H1 (cell line): Measurements from ENCODE around the gene MDH1B. TPM values are rescaled to one million over a fixed set of nuclear protein-coding genes. Genes with fewer than 3 reads are reported as not detected.

Source experiments
- CTCF ChIA-PET: fragments of 300-600 bp; sonication (Branson Sonifier 250); formaldehyde crosslinking; loops from one replicate; lab custom pipeline; 2021; ENCODE audit not compliant: partially characterized antibody; lab: Charles Lee
- POLR2A ChIA-PET: fragments of 300-600 bp; sonication (Branson Sonifier 250); formaldehyde crosslinking; loops from one replicate; lab custom pipeline; 2021; ENCODE audit warnings: inconsistent platforms; ENCODE audit not compliant: partially characterized antibody; lab: Charles Lee
- DNase-seq, 2 experiments: peaks; one replicate each; pipeline versions ENCODE4 v3.0.0 to v3.0.0-alpha.2; 2010 to 2022; ENCODE audit warnings: low spot score in 2 of 2, low read depth in 1 of 2, mixed read lengths in 1 of 2
- FAIRE-seq: peaks from 2 replicates; lab custom pipeline; 2011; peaks lifted over from hg19 to GRCh38; lab: Jason Lieb, UNC
- H2AFZ ChIP-seq: 2 replicates; pipeline ENCODE4 v1.8.1; 2012; ENCODE audit warnings: low read length, inconsistent platforms
- H2AK5ac ChIP-seq: 2 replicates; pipeline ENCODE4 v1.6.1; 2013; ENCODE audit warnings: low read depth, low read length
- H2BK120ac ChIP-seq: replicated peaks from 2 replicates; pipeline ENCODE3; 2013; ENCODE audit warnings: low read depth, low read length, inconsistent platforms
- H2BK12ac ChIP-seq: 2 replicates; pipeline ENCODE4 v1.6.1; 2013; ENCODE audit warnings: low read depth, low read length
- H2BK15ac ChIP-seq: 2 replicates; pipeline ENCODE4 v1.6.1; 2013; ENCODE audit warnings: low read length
- H2BK20ac ChIP-seq: 2 replicates; pipeline ENCODE4 v1.6.1; 2013; ENCODE audit warnings: low read length
- H2BK5ac ChIP-seq: 2 replicates; pipeline ENCODE4 v1.6.1; 2013; ENCODE audit warnings: low read depth, low read length
- H3K14ac ChIP-seq: 2 replicates; pipeline ENCODE4 v1.6.1; 2013; ENCODE audit warnings: inconsistent platforms; ENCODE audit not compliant: insufficient read length
- H3K18ac ChIP-seq: 2 replicates; pipeline ENCODE4 v1.6.1; 2013; ENCODE audit warnings: low read length; ENCODE audit errors: extremely low read depth
- H3K23ac ChIP-seq: 2 replicates; pipeline ENCODE4 v1.6.1; 2013; ENCODE audit warnings: inconsistent platforms; ENCODE audit not compliant: insufficient read length
- H3K23me2 ChIP-seq: 2 replicates; pipeline ENCODE4 v1.6.1; 2013; ENCODE audit warnings: low read depth, low read length
- H3K27ac ChIP-seq: 2 replicates; pipeline ENCODE4 v1.6.1; 2011; ENCODE audit warnings: low read depth, low read length, inconsistent platforms
- H3K27me3 ChIP-seq, 4 experiments: replicated peaks in 1 of 4; 1 replicate in 1 of 4; 2 replicates in 3 of 4; pipeline versions ENCODE4 v1.6.1 to v1.8.1; 2011 to 2013; ENCODE audit warnings: low read length in 3 of 4, mild to moderate bottlenecking in 3 of 4, inconsistent platforms in 2 of 4, mixed read lengths in 2 of 4, moderate library complexity in 1 of 4; ENCODE audit not compliant: control insufficient read depth in 3 of 4, insufficient read depth in 3 of 4; ENCODE audit errors: extremely low read depth in 1 of 4
- H3K36me3 ChIP-seq, 4 experiments: 2 replicates each; pipeline versions ENCODE4 v1.6.1 to v1.8.1; 2011 to 2013; ENCODE audit warnings: mild to moderate bottlenecking in 4 of 4, low read length in 3 of 4, moderate library complexity in 2 of 4, control low read depth in 1 of 4, inconsistent platforms in 1 of 4; ENCODE audit not compliant: insufficient read depth in 4 of 4, control insufficient read depth in 2 of 4
- H3K4ac ChIP-seq: replicated peaks from 2 replicates; pipeline ENCODE3; 2013; ENCODE audit warnings: low read length, low read depth, mixed read lengths, inconsistent platforms; ENCODE audit not compliant: insufficient read length
- H3K4me1 ChIP-seq, 4 experiments: replicated peaks in 1 of 4; 1 replicate in 1 of 4; 2 replicates in 3 of 4; pipeline versions ENCODE4 v1.6.1 to v1.8.1; 2011 to 2013; ENCODE audit warnings: low read length in 3 of 4, inconsistent platforms in 2 of 4, mixed read lengths in 1 of 4; ENCODE audit not compliant: insufficient read depth in 4 of 4, control insufficient read depth in 3 of 4
- H3K4me2 ChIP-seq, 2 experiments: 2 replicates each; pipeline versions ENCODE4 v1.6.1 to v1.8.1; 2011 to 2013; ENCODE audit warnings: low read depth in 2 of 2, low read length in 2 of 2, control low read depth in 1 of 2, inconsistent platforms in 1 of 2, mild to moderate bottlenecking in 1 of 2; ENCODE audit not compliant: insufficient read depth in 1 of 2
- H3K4me3 ChIP-seq, 4 experiments: fragments of 200-600, 300-600 bp in 1 of 4; sonication (generic), shearing (Covaris generic), sonication (Bioruptor Twin) in 1 of 4; 2 replicates each; pipeline versions ENCODE4 v1.5.1 to v1.8.1; 2011 to 2016; ENCODE audit warnings: low read length in 4 of 4, low read depth in 3 of 4, control low read depth in 2 of 4, inconsistent platforms in 2 of 4, mild to moderate bottlenecking in 2 of 4, mixed read lengths in 1 of 4, moderate library complexity in 1 of 4; ENCODE audit not compliant: insufficient read depth in 2 of 4; ENCODE audit errors: extremely low read depth in 1 of 4
- H3K56ac ChIP-seq: replicated peaks from 2 replicates; pipeline ENCODE3; 2013; ENCODE audit warnings: low read depth, mild to moderate bottlenecking, mixed read lengths, low read length, inconsistent platforms; ENCODE audit not compliant: insufficient read length
- H3K79me1 ChIP-seq: 2 replicates; pipeline ENCODE4 v1.6.1; 2013; ENCODE audit warnings: low read depth, low read length, control low read depth
- H3K79me2 ChIP-seq, 2 experiments: 2 replicates each; pipeline versions ENCODE4 v1.6.1 to v1.8.1; 2012 to 2013; ENCODE audit warnings: low read length in 2 of 2, mild to moderate bottlenecking in 2 of 2, inconsistent platforms in 1 of 2; ENCODE audit not compliant: insufficient read depth in 2 of 2, control insufficient read depth in 1 of 2
- H3K9ac ChIP-seq, 4 experiments: replicated peaks in 1 of 4; 1 replicate in 1 of 4; 2 replicates in 3 of 4; pipeline versions ENCODE4 v1.6.1 to v1.8.1; 2011 to 2013; ENCODE audit warnings: low read depth in 3 of 4, low read length in 3 of 4, control low read depth in 2 of 4, mild to moderate bottlenecking in 2 of 4, moderate library complexity in 2 of 4, inconsistent platforms in 1 of 4; ENCODE audit errors: extremely low read depth in 1 of 4
- H3K9me3 ChIP-seq, 2 experiments: 2 replicates each; pipeline versions ENCODE4 v1.6.1 to v1.8.1; 2012 to 2013; ENCODE audit warnings: mild to moderate bottlenecking in 2 of 2, moderate library complexity in 2 of 2, control low read depth in 1 of 2, inconsistent platforms in 1 of 2, low read depth in 1 of 2, low read length in 1 of 2, mixed read lengths in 1 of 2; ENCODE audit not compliant: insufficient read depth in 2 of 2
- H4K20me1 ChIP-seq, 2 experiments: replicated peaks in 1 of 2; 2 replicates each; pipeline versions ENCODE3 to v1.8.1; 2011 to 2013; ENCODE audit warnings: inconsistent platforms in 2 of 2, low read length in 2 of 2, mild to moderate bottlenecking in 1 of 2; ENCODE audit not compliant: insufficient read depth in 2 of 2, control insufficient read depth in 1 of 2
- H4K5ac ChIP-seq: 2 replicates; pipeline ENCODE4 v1.6.1; 2013; ENCODE audit warnings: low read length, low read depth, mixed read lengths, inconsistent platforms; ENCODE audit not compliant: insufficient read length
- H4K8ac ChIP-seq: 2 replicates; pipeline ENCODE4 v1.8.0; 2013; ENCODE audit warnings: mild to moderate bottlenecking, moderate library complexity, low read length, inconsistent platforms; ENCODE audit not compliant: insufficient read depth; ENCODE audit errors: extremely low read depth
- H4K91ac ChIP-seq: replicated peaks from 2 replicates; pipeline ENCODE3; 2013; ENCODE audit warnings: low read length, mixed read lengths, inconsistent platforms; ENCODE audit not compliant: insufficient read length
- CTCF ChIP-seq, 3 experiments: IDR thresholded peaks; 1 replicate in 2 of 3; 2 replicates in 1 of 3; pipeline versions ENCODE4 v1.5.1 to v1.6.1; 2011; ENCODE audit warnings: low read length in 3 of 3, mild to moderate bottlenecking in 3 of 3, inconsistent platforms in 2 of 3, low read depth in 1 of 3, moderate library complexity in 1 of 3; ENCODE audit not compliant: insufficient read depth in 1 of 3; ENCODE audit errors: control extremely low read depth in 1 of 3
- EP300 ChIP-seq, 2 experiments: IDR thresholded peaks; 1 replicate in 1 of 2; 2 replicates in 1 of 2; pipeline ENCODE4 v1.6.1; 2011 to 2012; ENCODE audit warnings: low read depth in 2 of 2, low read length in 2 of 2, mild to moderate bottlenecking in 2 of 2, borderline replicate concordance in 1 of 2, inconsistent platforms in 1 of 2, moderate library complexity in 1 of 2
- RAD21 ChIP-seq, 2 experiments: IDR thresholded peaks in 1 of 2; conservative IDR thresholded peaks in 1 of 2; 2 replicates each; pipeline ENCODE4 v1.6.1; 2011; ENCODE audit warnings: low read depth in 2 of 2, low read length in 2 of 2, improper control_type of control experiment in 1 of 2, inconsistent platforms in 1 of 2, mild to moderate bottlenecking in 1 of 2, moderate library complexity in 1 of 2
- WGBS, 2 experiments: shearing (Covaris generic) in 1 of 2; methylation state at CpG; one replicate each; pipeline versions ENCODE4 v1.1.6 to v1.1.7; 2013 to 2015; ENCODE audit warnings: low lambda C conversion rate in 2 of 2, mixed read lengths in 2 of 2, inconsistent platforms in 1 of 2, low coverage in 1 of 2, missing lambda C conversion rate in 1 of 2; ENCODE audit not compliant: insufficient replicate concordance in 2 of 2, insufficient coverage in 1 of 2, insufficient read length in 1 of 2; ENCODE audit errors: extremely low coverage in 1 of 2, missing lambda C conversion rate in 1 of 2; 5-methylcytosine and 5-hydroxymethylcytosine counted together
- polyA plus RNA-seq, 7 experiments: library from polyadenylated mRNA; depleted of rRNA in 3 of 7; stranded (reverse) in 5 of 7; unstranded in 2 of 7; fragments of >200 nt in 5 of 7; fragments of 200-250 nt in 2 of 7; gene quantifications; 1 replicate in 5 of 7; 2 replicates in 1 of 7; 4 replicates in 1 of 7; pipeline versions ENCODE4 v1.2.1 to v1.2.3, GENCODE V29; 2011 to 2013; ENCODE audit warnings: missing spikeins in 2 of 7, mixed read lengths in 2 of 7
- total RNA-seq: library from RNA; stranded (reverse); fragmentation: NEBNext Ultra II Directional; extraction: Animal tissue kit (Norgen Biotek cat#: 25700); gene quantifications from 2 replicates; pipeline ENCODE4 v1.2.1, GENCODE V29; 2021
- TF ChIP-seq, protein P1 (sequence below): IDR thresholded peaks from 2 replicates; pipeline ENCODE4 v1.6.1; 2012; ENCODE audit warnings: low read length, inconsistent platforms

The MDH1B gene
- total and polyA plus RNA-seq, 2 of the 8 experiments (the other 6 are each of a cell fraction or from before 2014, with no cell fraction given) = 1.5 to 2.1 TPM

DNA sequence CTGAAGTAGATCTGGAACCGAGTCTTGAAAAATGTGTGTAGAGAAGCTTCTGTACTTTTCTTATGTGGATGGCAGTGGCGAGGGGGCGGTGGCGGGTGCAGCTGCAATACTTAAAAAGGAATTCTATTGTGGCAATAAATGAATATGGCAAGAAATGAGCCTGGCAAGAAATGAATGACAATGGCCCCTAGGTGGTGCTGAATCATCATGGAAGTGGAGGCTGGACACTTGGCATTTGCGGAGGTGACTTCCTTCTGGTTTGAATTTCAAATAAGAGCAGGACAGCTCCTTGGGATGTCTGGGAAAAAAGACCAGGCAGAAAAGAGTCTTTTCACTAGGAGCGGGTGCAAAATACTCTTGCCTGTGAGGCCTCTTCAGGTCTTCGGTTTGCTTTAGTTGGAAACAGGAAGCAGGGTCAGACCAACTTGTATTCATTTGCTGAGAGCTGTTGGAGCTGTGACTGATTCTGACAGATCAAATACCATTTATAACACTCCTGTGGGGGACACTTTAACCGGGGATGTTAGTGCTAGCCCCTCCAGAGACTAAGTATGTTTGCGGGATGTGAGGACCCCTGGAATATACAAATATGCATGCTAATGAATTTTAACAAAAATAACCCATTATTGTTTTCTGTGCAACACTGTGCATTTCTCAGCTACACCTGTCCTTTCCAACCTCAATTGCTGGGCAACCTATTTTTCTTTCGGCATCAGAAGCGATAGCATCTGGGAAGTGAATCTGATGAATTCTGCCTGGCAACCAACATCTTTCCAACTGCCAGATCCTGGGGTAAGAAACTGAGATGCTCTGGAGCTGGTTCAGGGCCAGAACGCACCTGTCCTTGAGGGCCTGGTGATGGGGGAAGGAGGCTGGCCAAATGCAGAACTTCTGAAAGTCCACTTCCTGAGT is 35.6 kb upstream of the MDH1B start:
- Histone ChIP-seq H3K23me2 (peaks cover 2% of the 10 kb centered on the region; the same call in 1 of the 2 replicates), H4K91ac (no peak overlapping the region), H3K9me3 (no peaks in the 10 kb centered on the region), H3K4me2 (peak overlapping the region in 1 of 2 experiments; percentile 26; a peak in 2 of 4 replicates), H4K8ac (no peak overlapping the region), H3K27ac (no peak overlapping the region), H3K27me3 (no peaks in the 10 kb centered on the region), H3K9ac (no peak overlapping the region; a peak in 1 of 7 replicates), H4K20me1 (no peaks in the 10 kb centered on the region), H2AFZ (no peak overlapping the region), H2BK15ac (no peak overlapping the region), H3K18ac (no peak overlapping the region), H3K79me1 (no peaks in the 10 kb centered on the region), H2BK5ac (no peak overlapping the region), H3K79me2 (no peaks in the 10 kb centered on the region), H2BK120ac (no peak overlapping the region), H2BK20ac (0 out of 2 replicates have a peak overlapping the region, but pooled peaks have one; percentile 6), H3K4me1 (peaks cover 14 to 18% (median 15%) of the 10 kb centered on the region in 4 experiments), H3K14ac (no peak overlapping the region), H3K4me3 (no peak overlapping the region), H3K36me3 (peaks cover 0 to 5% (median 2%) of the 10 kb centered on the region in 4 experiments; a peak in 4 of 8 replicates), H3K23ac (no peak overlapping the region), H4K5ac (no peak overlapping the region), H3K56ac (no peak overlapping the region), H3K4ac (no peak overlapping the region), H2AK5ac (no peak overlapping the region), H2BK12ac (no peak overlapping the region)
- ChIA-PET POLR2A (interaction anchor here (0.5 to 2.4 kb wide), 8 partner anchors 10 to 238 kb away, joined by 3 to 11 read pairs (median 4); no protein-coding TSS in a partner anchor), CTCF (interaction anchor here (0.8 to 4.8 kb wide), 46 partner anchors 9 to 721 kb away, joined by 3 to 38 read pairs (median 4); no protein-coding TSS in a partner anchor)
- WGBS, 2 experiments = 46% methylated on average over 12 of the region's 12 CpGs; no CpG with 5 or more reads in 1 of the 2 experiments
- FAIRE-seq (peak; percentile 82), DNase-seq (peak in 1 of 2 experiments; percentile 61)
- peak; percentile 31 to 68 (median 67) for TF ChIP-seq CTCF (IDR thresholded peaks at IDR 0.05; ENCODE audit: control extremely low read depth in 1 of 3, insufficient read depth in 1 of 3, low read depth in 1 of 3, low read length in 3 of 3)
- no peak for TF ChIP-seq EP300 (IDR thresholded peaks at IDR 0.05; ENCODE audit: borderline replicate concordance in 1 of 2, low read depth in 2 of 2, low read length in 2 of 2)
- peak; percentile 91 for TF ChIP-seq RAD21 (IDR thresholded peaks at IDR 0.05 in 1 of 2, conservative IDR thresholded peaks at IDR 0.05 in 1 of 2; ENCODE audit: low read depth in 2 of 2, low read length in 2 of 2)
- TF ChIP-seq, protein P1, sequence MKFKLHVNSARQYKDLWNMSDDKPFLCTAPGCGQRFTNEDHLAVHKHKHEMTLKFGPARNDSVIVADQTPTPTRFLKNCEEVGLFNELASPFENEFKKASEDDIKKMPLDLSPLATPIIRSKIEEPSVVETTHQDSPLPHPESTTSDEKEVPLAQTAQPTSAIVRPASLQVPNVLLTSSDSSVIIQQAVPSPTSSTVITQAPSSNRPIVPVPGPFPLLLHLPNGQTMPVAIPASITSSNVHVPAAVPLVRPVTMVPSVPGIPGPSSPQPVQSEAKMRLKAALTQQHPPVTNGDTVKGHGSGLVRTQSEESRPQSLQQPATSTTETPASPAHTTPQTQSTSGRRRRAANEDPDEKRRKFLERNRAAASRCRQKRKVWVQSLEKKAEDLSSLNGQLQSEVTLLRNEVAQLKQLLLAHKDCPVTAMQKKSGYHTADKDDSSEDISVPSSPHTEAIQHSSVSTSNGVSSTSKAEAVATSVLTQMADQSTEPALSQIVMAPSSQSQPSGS = peak; percentile 22; the same call in 1 of the 2 replicates
